RCC 7860 (cell line): ENCODE measurements around the gene NAA60.
"Not testable (repeated sequence)": the region's sequence is repeated elsewhere in the genome, so short reads cannot be mapped to it uniquely, and the experiment has no call there.

Experiments used
- DNase-seq: peaks from one replicate; pipeline ENCODE4 v3.0.0-alpha.2; 2015; ENCODE audit warnings: low spot score
- FAIRE-seq: peaks from 2 replicates; lab custom pipeline; 2012; peaks lifted over from hg19 to GRCh38; lab: Jason Lieb, UNC

NAA60 gene

GRCh38 chr16:3461151-3461550, 17.7 kb downstream of the NAA60 start:
- FAIRE-seq (no peak), DNase-seq (no peak)

GRCh38 chr16:3465301-3465700, 21.8 kb downstream of the NAA60 start:
- no peak for FAIRE-seq
- DNase-seq = no peak

GRCh38 chr16:3465911-3466584, 22.6 kb downstream of the NAA60 start:
- FAIRE-seq (no peak), DNase-seq (no peak)

- DNase-seq (no peak), FAIRE-seq (no peak)
Measured at GRCh38 chr16:3467182-3467581, 23.7 kb downstream of the NAA60 start.

- DNase-seq (no peak), FAIRE-seq (no peak)
Measured at GRCh38 chr16:3467921-3468320, 24.4 kb downstream of the NAA60 start.

- no peak for DNase-seq
- FAIRE-seq = no peak
Measured at GRCh38 chr16:3468501-3468900, 25.0 kb downstream of the NAA60 start.

GRCh38 chr16:3469736-3470135, 26.3 kb downstream of the NAA60 start:
- no peak for FAIRE-seq
- DNase-seq = no peak

- FAIRE-seq (no peak), DNase-seq (no peak)
Measured at GRCh38 chr16:3470723-3471122, 27.2 kb downstream of the NAA60 start.

- no peak for FAIRE-seq
Measured at GRCh38 chr16:3471518-3472176, 28.2 kb downstream of the NAA60 start.

GRCh38 chr16:3472878-3473595, 29.6 kb downstream of the NAA60 start:
- FAIRE-seq (no peak), DNase-seq (no peak)

More at GRCh38 chr16:3471518-3472176, 28.2 kb downstream of the NAA60 start:
- no peak for DNase-seq

- not testable (repeated sequence) for FAIRE-seq, DNase-seq
Measured at GRCh38 chr16:3473596-3473943, 30.1 kb downstream of the NAA60 start.

GRCh38 chr16:3474136-3474779, 30.8 kb downstream of the NAA60 start:
- DNase-seq = no peak
- FAIRE-seq = no peak

GRCh38 chr16:3474870-3475269, 31.4 kb downstream of the NAA60 start:
- DNase-seq, FAIRE-seq: not testable (repeated sequence)

- FAIRE-seq (no peak), DNase-seq (no peak)
Measured at GRCh38 chr16:3475604-3476375, 32.3 kb downstream of the NAA60 start.

GRCh38 chr16:3476409-3476808, 32.9 kb downstream of the NAA60 start:
- no peak for FAIRE-seq
- no peak for DNase-seq

- FAIRE-seq = no peak
Measured at GRCh38 chr16:3478242-3478925, 34.9 kb downstream of the NAA60 start.

GRCh38 chr16:3479654-3480216, 36.3 kb downstream of the NAA60 start:
- FAIRE-seq (no peak), DNase-seq (no peak)

More at GRCh38 chr16:3478242-3478925, 34.9 kb downstream of the NAA60 start:
- no peak for DNase-seq

GRCh38 chr16:3480901-3481695, 37.6 kb downstream of the NAA60 start:
- DNase-seq = no peak
- no peak for FAIRE-seq
